ENCODE data around the gene ABCA8.

The ABCA8 gene

GRCh38 chr17:68886401-68886800, 68.8 kb downstream of the ABCA8 start:
- Histone ChIP-seq H3K9me3 (replicated peaks; ENCODE audit: insufficient read depth, low read length) (no peaks in the 10 kb centered on the region), H3F3A (ENCODE audit: insufficient read depth, low read length) (no peaks in the 10 kb centered on the region; the same call in 1 of the 2 replicates), H3K27me3 (replicated peaks; ENCODE audit: insufficient read depth, low read length) (no peaks in the 10 kb centered on the region), H3K36me3 (replicated peaks; ENCODE audit: insufficient read depth, low read length) (no peaks in the 10 kb centered on the region), H3K4me2 (ENCODE audit: low read depth, low read length) (no peak overlapping the region), H2AFZ (ENCODE audit: low read length) (no peak overlapping the region), H3K27ac (ENCODE audit: low read length) (no peak overlapping the region), H4K20me1 (ENCODE audit: insufficient read depth, low read length) (no peaks in the 10 kb centered on the region), H3K79me2 (ENCODE audit: low read length) (no peaks in the 10 kb centered on the region), H3K9me2 (replicated peaks; ENCODE audit: insufficient read depth, low read length) (no peaks in the 10 kb centered on the region), H3K4me1 (ENCODE audit: low read length) (no peaks in the 10 kb centered on the region), H3K9ac (ENCODE audit: low read length) (no peak overlapping the region), H3K4me3 (ENCODE audit: low read length) (no peak overlapping the region)
- TF ChIP-seq EZH2 (optimal IDR thresholded peaks at IDR 0.05; ENCODE audit: low read depth, low read length): no peak
- no peak for TF ChIP-seq EZH2phosphoT487 (IDR thresholded peaks at IDR 0.05; ENCODE audit: low read length)
- TF ChIP-seq CTCF (IDR thresholded peaks at IDR 0.05; ENCODE audit: low read length): no peak
- no peak for DNase-seq

GRCh38 chr17:68884888-68885287, 70.3 kb downstream of the ABCA8 start:
- no peak overlapping the region for H3K27ac ChIP-seq (ENCODE audit: low read length)
- TF ChIP-seq EZH2 (optimal IDR thresholded peaks at IDR 0.05; ENCODE audit: low read depth, low read length) (no peak), EZH2phosphoT487 (IDR thresholded peaks at IDR 0.05; ENCODE audit: low read length) (no peak), CTCF (IDR thresholded peaks at IDR 0.05; ENCODE audit: low read length) (no peak)

GRCh38 chr17:68878226-68878885, 76.8 kb downstream of the ABCA8 start:
- Histone ChIP-seq H3K36me3 (replicated peaks; ENCODE audit: insufficient read depth, low read length) (no peaks in the 10 kb centered on the region), H3K27ac (ENCODE audit: low read length) (no peak overlapping the region), H3F3A (ENCODE audit: insufficient read depth, low read length) (no peaks in the 10 kb centered on the region), H3K9me3 (replicated peaks; ENCODE audit: insufficient read depth, low read length) (no peaks in the 10 kb centered on the region), H3K27me3 (replicated peaks; ENCODE audit: insufficient read depth, low read length) (no peaks in the 10 kb centered on the region), H4K20me1 (ENCODE audit: insufficient read depth, low read length) (no peaks in the 10 kb centered on the region), H3K9ac (ENCODE audit: low read length) (no peak overlapping the region), H3K4me2 (ENCODE audit: low read depth, low read length) (no peak overlapping the region), H3K9me2 (replicated peaks; ENCODE audit: insufficient read depth, low read length) (no peaks in the 10 kb centered on the region), H3K79me2 (ENCODE audit: low read length) (no peaks in the 10 kb centered on the region), H3K4me3 (ENCODE audit: low read length) (no peak overlapping the region), H3K4me1 (ENCODE audit: low read length) (no peaks in the 10 kb centered on the region), H2AFZ (ENCODE audit: low read length) (no peak overlapping the region)
- TF ChIP-seq CTCF (IDR thresholded peaks at IDR 0.05; ENCODE audit: low read length): no peak
- no peak for TF ChIP-seq EZH2phosphoT487 (IDR thresholded peaks at IDR 0.05; ENCODE audit: low read length)
- TF ChIP-seq EZH2 (optimal IDR thresholded peaks at IDR 0.05; ENCODE audit: low read depth, low read length): no peak
- no peak for DNase-seq

More at GRCh38 chr17:68884888-68885287, 70.3 kb downstream of the ABCA8 start:
- Histone ChIP-seq H3K4me1 (ENCODE audit: low read length) (no peaks in the 10 kb centered on the region), H3K4me3 (ENCODE audit: low read length) (no peak overlapping the region), H2AFZ (ENCODE audit: low read length) (no peak overlapping the region), H3K27me3 (replicated peaks; ENCODE audit: insufficient read depth, low read length) (no peaks in the 10 kb centered on the region), H3K9me2 (replicated peaks; ENCODE audit: insufficient read depth, low read length) (no peaks in the 10 kb centered on the region), H3K79me2 (ENCODE audit: low read length) (no peaks in the 10 kb centered on the region), H3K9ac (ENCODE audit: low read length) (no peak overlapping the region), H3K4me2 (ENCODE audit: low read depth, low read length) (no peak overlapping the region), H3K9me3 (replicated peaks; ENCODE audit: insufficient read depth, low read length) (no peaks in the 10 kb centered on the region), H3K36me3 (replicated peaks; ENCODE audit: insufficient read depth, low read length) (no peaks in the 10 kb centered on the region), H3F3A (ENCODE audit: insufficient read depth, low read length) (no peaks in the 10 kb centered on the region; the same call in 1 of the 2 replicates), H4K20me1 (ENCODE audit: insufficient read depth, low read length) (no peaks in the 10 kb centered on the region)
- no peak for DNase-seq
